A673 (cell line): ENCODE results near the gene CADPS2.
A peak's percentile ranks its signal among the peaks of the same experiment; 100 is the strongest.

ENCODE experiments used
- EZH2 ChIP-seq: fragments of 200-600 bp; sonication (generic); IDR thresholded peaks from 2 replicates; pipeline ENCODE4 v1.6.1; 2017; ENCODE audit warnings: borderline replicate concordance, low read depth, mild to moderate bottlenecking, mixed read lengths, antibody characterized with exemption, low read length; ENCODE audit not compliant: poor library complexity, severe bottlenecking
- TF ChIP-seq, protein P1 (sequence below): fragments of 300-800, 200-600 bp; sonication (generic); conservative IDR thresholded peaks from 2 replicates; pipeline ENCODE4 v1.5.1; 2017; ENCODE audit warnings: low read depth, mild to moderate bottlenecking, antibody characterized with exemption, low read length, moderate library complexity, mixed read lengths

DNA sequence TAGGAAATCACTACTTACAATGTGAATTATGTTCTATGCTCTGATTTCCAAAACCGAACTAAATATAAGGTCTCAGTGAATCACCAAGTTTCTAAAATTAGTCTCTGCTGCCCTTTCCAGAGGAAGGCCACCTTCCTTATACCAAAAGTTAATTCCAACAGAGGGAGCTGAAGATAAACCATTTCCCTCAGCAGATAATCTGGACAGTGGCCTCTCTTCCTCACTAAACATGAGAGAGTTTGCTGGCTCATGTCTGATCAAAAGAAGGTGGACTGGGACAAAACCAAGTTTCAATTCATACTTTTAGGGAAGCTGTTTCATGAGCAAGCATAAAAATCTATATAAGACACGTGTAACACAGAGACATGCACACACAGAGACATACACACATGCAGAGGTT lies 588.1 kb downstream of the CADPS2 start:
- TF ChIP-seq, protein P1, sequence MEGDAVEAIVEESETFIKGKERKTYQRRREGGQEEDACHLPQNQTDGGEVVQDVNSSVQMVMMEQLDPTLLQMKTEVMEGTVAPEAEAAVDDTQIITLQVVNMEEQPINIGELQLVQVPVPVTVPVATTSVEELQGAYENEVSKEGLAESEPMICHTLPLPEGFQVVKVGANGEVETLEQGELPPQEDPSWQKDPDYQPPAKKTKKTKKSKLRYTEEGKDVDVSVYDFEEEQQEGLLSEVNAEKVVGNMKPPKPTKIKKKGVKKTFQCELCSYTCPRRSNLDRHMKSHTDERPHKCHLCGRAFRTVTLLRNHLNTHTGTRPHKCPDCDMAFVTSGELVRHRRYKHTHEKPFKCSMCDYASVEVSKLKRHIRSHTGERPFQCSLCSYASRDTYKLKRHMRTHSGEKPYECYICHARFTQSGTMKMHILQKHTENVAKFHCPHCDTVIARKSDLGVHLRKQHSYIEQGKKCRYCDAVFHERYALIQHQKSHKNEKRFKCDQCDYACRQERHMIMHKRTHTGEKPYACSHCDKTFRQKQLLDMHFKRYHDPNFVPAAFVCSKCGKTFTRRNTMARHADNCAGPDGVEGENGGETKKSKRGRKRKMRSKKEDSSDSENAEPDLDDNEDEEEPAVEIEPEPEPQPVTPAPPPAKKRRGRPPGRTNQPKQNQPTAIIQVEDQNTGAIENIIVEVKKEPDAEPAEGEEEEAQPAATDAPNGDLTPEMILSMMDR, result 0 out of 2 replicates have a peak, but pooled peaks have one; percentile 29
- no peak for TF ChIP-seq EZH2
